WTC11 (cell line): ENCODE data around the gene ATP11B. TPM values are rescaled to one million over a fixed set of nuclear protein-coding genes. Genes with fewer than 3 reads are reported as not detected.

Source experiments
- ATAC-seq: fragments of 200-7000 bp; cut with Tn5 transposase; 2 replicates; pipeline ENCODE4 v1.10.0; 2021; ENCODE audit warnings: mild to moderate bottlenecking, moderate library complexity
- CTCF ChIA-PET: fragments of 300-600 bp; sonication (Branson Sonifier 250); formaldehyde crosslinking; loops from one replicate; lab custom pipeline; 2021; ENCODE audit warnings: antibody characterized with exemption; lab: Charles Lee
- POLR2A ChIA-PET: fragments of 350-600 bp; sonication (Branson Sonifier 250); formaldehyde crosslinking; loops from one replicate; lab custom pipeline; 2021; ENCODE audit warnings: antibody characterized with exemption; lab: Charles Lee
- DNase-seq: peaks from one replicate; pipeline ENCODE4 v3.0.0; 2021; ENCODE audit warnings: low spot score
- H3K27ac Mint-ChIP-seq: 2 replicates; pipeline ENCODE4 v1.8.0; 2021; ENCODE audit warnings: mixed read lengths
- H3K27me3 Mint-ChIP-seq: 2 replicates; pipeline ENCODE4 v1.8.0; 2021; ENCODE audit warnings: low read depth, mild to moderate bottlenecking, moderate library complexity, mixed read lengths
- H3K36me3 Mint-ChIP-seq: 2 replicates; pipeline ENCODE4 v1.8.0; 2021; ENCODE audit warnings: mixed read lengths
- H3K4me1 Mint-ChIP-seq: 2 replicates; pipeline ENCODE4 v1.8.0; 2022; ENCODE audit warnings: mixed read lengths
- H3K4me3 Mint-ChIP-seq: 2 replicates; pipeline ENCODE4 v1.8.0; 2021; ENCODE audit warnings: mild to moderate bottlenecking, moderate library complexity, mixed read lengths
- H3K9me3 Mint-ChIP-seq: 2 replicates; pipeline ENCODE4 v1.8.0; 2021; ENCODE audit warnings: mixed read lengths
- CREM ChIP-seq: sonication (generic); formaldehyde crosslinking; IDR thresholded peaks from 2 replicates; pipeline ENCODE4 v1.8.1; 2022; ENCODE audit warnings: mild to moderate bottlenecking, missing genetic modification reagents, moderate library complexity
- CTCF ChIP-seq: fragments of 200-600 bp; IDR thresholded peaks from 2 replicates; pipeline ENCODE4 v1.8.0; 2022; ENCODE audit warnings: antibody characterized with exemption
- E2F4 ChIP-seq: sonication (generic); formaldehyde crosslinking; IDR thresholded peaks from 2 replicates; pipeline ENCODE4 v1.8.1; 2022; ENCODE audit warnings: low read depth, mild to moderate bottlenecking, moderate library complexity, missing genetic modification reagents, borderline replicate concordance
- E2F5 ChIP-seq: sonication (generic); formaldehyde crosslinking; IDR thresholded peaks from 2 replicates; pipeline ENCODE4 v1.8.1; 2022; ENCODE audit warnings: mild to moderate bottlenecking, moderate library complexity, missing genetic modification reagents
- ESRRA ChIP-seq: sonication (generic); formaldehyde crosslinking; IDR thresholded peaks from 2 replicates; pipeline ENCODE4 v1.8.1; 2022; ENCODE audit warnings: mild to moderate bottlenecking, missing genetic modification reagents, borderline replicate concordance
- GABPB1 ChIP-seq: sonication (generic); formaldehyde crosslinking; IDR thresholded peaks from 2 replicates; pipeline ENCODE4 v1.8.1; 2023; ENCODE audit warnings: mild to moderate bottlenecking, missing genetic modification reagents
- HMGXB4 ChIP-seq: sonication (generic); formaldehyde crosslinking; IDR thresholded peaks from 2 replicates; pipeline ENCODE4 v1.8.1; 2023; ENCODE audit warnings: mild to moderate bottlenecking, moderate library complexity, missing genetic modification reagents
- MAX ChIP-seq: sonication (generic); formaldehyde crosslinking; IDR thresholded peaks from 2 replicates; pipeline ENCODE4 v1.8.0; 2022; ENCODE audit warnings: mild to moderate bottlenecking, missing genetic modification reagents
- MLX ChIP-seq: sonication (generic); formaldehyde crosslinking; IDR thresholded peaks from 2 replicates; pipeline ENCODE4 v1.8.1; 2023; ENCODE audit warnings: mild to moderate bottlenecking, missing genetic modification reagents, moderate library complexity
- MYBL2 ChIP-seq: sonication (generic); formaldehyde crosslinking; IDR thresholded peaks from 2 replicates; pipeline ENCODE4 v1.8.1; 2023; ENCODE audit warnings: mild to moderate bottlenecking, moderate library complexity, missing genetic modification reagents
- PRRX2 ChIP-seq: fragments of 250-450 bp; sonication (Bioruptor Pico); IDR thresholded peaks from 2 replicates; pipeline ENCODE4 v1.8.0; 2021; ENCODE audit warnings: mild to moderate bottlenecking
- RORB ChIP-seq: fragments of 250-450 bp; sonication (Bioruptor Pico); IDR thresholded peaks from 2 replicates; pipeline ENCODE4 v1.9.0; 2021; ENCODE audit warnings: mild to moderate bottlenecking
- SMAD3 ChIP-seq: sonication (generic); formaldehyde crosslinking; IDR thresholded peaks from 2 replicates; pipeline ENCODE4 v1.8.0; 2022; ENCODE audit warnings: missing genetic modification reagents, mild to moderate bottlenecking, borderline replicate concordance
- SOX15 ChIP-seq: fragments of 250-450 bp; sonication (Bioruptor Pico); IDR thresholded peaks from 2 replicates; pipeline ENCODE4 v1.9.0; 2021; ENCODE audit warnings: mild to moderate bottlenecking
- USF1 ChIP-seq: sonication (generic); formaldehyde crosslinking; IDR thresholded peaks from 2 replicates; pipeline ENCODE4 v1.8.0; 2022; ENCODE audit warnings: mild to moderate bottlenecking, missing genetic modification reagents
- ZMAT4 ChIP-seq: fragments of 250-450 bp; sonication (Bioruptor Pico); IDR thresholded peaks from 2 replicates; pipeline ENCODE4 v1.9.0; 2021; ENCODE audit warnings: mild to moderate bottlenecking
- ZNF219 ChIP-seq: sonication (generic); formaldehyde crosslinking; IDR thresholded peaks from 2 replicates; pipeline ENCODE4 v1.8.0; 2023; ENCODE audit warnings: missing genetic modification reagents, mild to moderate bottlenecking, borderline replicate concordance
- ZNF232 ChIP-seq: sonication (generic); formaldehyde crosslinking; IDR thresholded peaks from 2 replicates; pipeline ENCODE4 v1.8.0; 2022; ENCODE audit warnings: mild to moderate bottlenecking, missing genetic modification reagents
- ZNF396 ChIP-seq: fragments of 250-450 bp; sonication (Bioruptor Pico); IDR thresholded peaks from 2 replicates; pipeline ENCODE4 v1.8.0; 2021; ENCODE audit warnings: mild to moderate bottlenecking, moderate library complexity, borderline replicate concordance
- ZNF416 ChIP-seq: fragments of 250-450 bp; sonication (Bioruptor Pico); IDR thresholded peaks from 2 replicates; pipeline ENCODE4 v1.9.0; 2021; ENCODE audit warnings: mild to moderate bottlenecking, inconsistent platforms
- ZNF423 ChIP-seq: fragments of 250-450 bp; sonication (Bioruptor Pico); IDR thresholded peaks from 2 replicates; pipeline ENCODE4 v2.1.2; 2022; ENCODE audit warnings: mild to moderate bottlenecking, moderate library complexity
- ZNF671 ChIP-seq: fragments of 250-450 bp; sonication (Bioruptor Pico); IDR thresholded peaks from 2 replicates; pipeline ENCODE4 v1.8.0; 2021; ENCODE audit warnings: mild to moderate bottlenecking
- total RNA-seq: library from RNA; stranded (reverse); gene quantifications from 3 replicates; pipeline ENCODE4 v1.2.3, GENCODE V29; 2021

ATP11B gene
- total RNA-seq, 1 experiment from 2014 or later = 25.7 TPM

- ATAC-seq (no peak), DNase-seq (no peak)
- peaks cover 35% of the 10 kb centered on the region for H3K4me1 Mint-ChIP-seq
- peaks cover 16% of the 10 kb centered on the region for H3K36me3 Mint-ChIP-seq
- ChIA-PET POLR2A (no interaction called here), CTCF (no interaction called here)
- no peaks in the 10 kb centered on the region for H3K27me3 Mint-ChIP-seq
- TF ChIP-seq E2F5 (CRISPR knock-in tag) (no peak), ZMAT4 (CRISPR knock-in tag) (no peak), RORB (CRISPR knock-in tag) (no peak)
- no peak overlapping the region for H3K4me3 Mint-ChIP-seq
- no peaks in the 10 kb centered on the region for H3K9me3 Mint-ChIP-seq
- H3K27ac Mint-ChIP-seq = no peak overlapping the region
Measured at GRCh38 chr3:182965861-182966366, 172.6 kb downstream of the ATP11B start.

- Mint-ChIP-seq H3K4me3 (no peak overlapping the region), H3K36me3 (peaks cover 14% of the 10 kb centered on the region), H3K4me1 (peaks cover 48% of the 10 kb centered on the region), H3K27me3 (no peaks in the 10 kb centered on the region), H3K27ac (peak overlapping the region; percentile 11; the same call in 1 of the 2 replicates), H3K9me3 (no peaks in the 10 kb centered on the region)
- TF ChIP-seq ZNF232 (CRISPR knock-in tag) = no peak
- no peak for TF ChIP-seq ESRRA (CRISPR knock-in tag)
- TF ChIP-seq ZNF396 (CRISPR knock-in tag) = no peak
- TF ChIP-seq ZNF219 (CRISPR knock-in tag) = no peak
- no peak for TF ChIP-seq ZNF671 (CRISPR knock-in tag)
- no peak for TF ChIP-seq RORB (CRISPR knock-in tag)
- TF ChIP-seq MAX (CRISPR knock-in tag) = no peak
- no peak for TF ChIP-seq CREM (CRISPR knock-in tag)
- no peak for TF ChIP-seq E2F4 (CRISPR knock-in tag)
- TF ChIP-seq PRRX2 (CRISPR knock-in tag) = no peak
- TF ChIP-seq GABPB1 (CRISPR knock-in tag) = no peak
- TF ChIP-seq HMGXB4 (CRISPR knock-in tag) = no peak
- no peak for TF ChIP-seq E2F5 (CRISPR knock-in tag)
- no peak for DNase-seq
- ChIA-PET CTCF (no interaction called here), POLR2A (no interaction called here)
- no peak for ATAC-seq
Measured at GRCh38 chr3:182967218-182968204, 174.2 kb downstream of the ATP11B start.

- peak overlapping the region; percentile 50; the same call in 1 of the 2 replicates for H3K27ac Mint-ChIP-seq
- no peak overlapping the region for H3K4me3 Mint-ChIP-seq
- peaks cover 50% of the 10 kb centered on the region for H3K4me1 Mint-ChIP-seq
- H3K27me3 Mint-ChIP-seq = no peaks in the 10 kb centered on the region
- CTCF ChIA-PET = interaction anchor here (0.7 to 1.6 kb wide), 2 partner anchors 14 to 255 kb away, joined by 3 read pairs; no protein-coding TSS in a partner anchor
- ATAC-seq = no peak
- peaks cover 8% of the 10 kb centered on the region for H3K36me3 Mint-ChIP-seq
- DNase-seq = no peak
- H3K9me3 Mint-ChIP-seq = no peaks in the 10 kb centered on the region
- POLR2A ChIA-PET = no interaction called here
- TF ChIP-seq ZNF396 (CRISPR knock-in tag) (no peak), MYBL2 (CRISPR knock-in tag) (no peak), GABPB1 (CRISPR knock-in tag) (no peak), SMAD3 (CRISPR knock-in tag) (no peak), USF1 (CRISPR knock-in tag) (no peak), MLX (no peak), CTCF (no peak), ZNF416 (no peak), ZNF423 (CRISPR knock-in tag) (no peak), SOX15 (CRISPR knock-in tag) (no peak)
Measured at GRCh38 chr3:182969277-182969676, 176.0 kb downstream of the ATP11B start.
